OCI-LY3 (cell line): ENCODE results near the gene RXRA.
A peak's percentile ranks its signal among the peaks of the same experiment; 100 is the strongest.

Experiments used
- H2AFZ ChIP-seq: fragments of 200-600, 300-600 bp; shearing (Covaris generic); 2 replicates; pipeline ENCODE4 v1.6.0; 2014; ENCODE audit warnings: antibody characterized with exemption, low read depth, low read length
- H3K27ac ChIP-seq: fragments of 200-600, 300-600 bp; sonication (generic); 2 replicates; pipeline ENCODE4 v1.5.1; 2014; ENCODE audit warnings: mild to moderate bottlenecking, low read length, moderate library complexity, mixed read lengths
- H3K27me3 ChIP-seq: fragments of 200-600, 300-600 bp; sonication (generic); 2 replicates; pipeline ENCODE4 v1.6.1; 2014; ENCODE audit warnings: low read depth, low read length, mixed read lengths
- H3K36me3 ChIP-seq: fragments of 200-600, 300-600 bp; sonication (generic); replicated peaks from 2 replicates; pipeline ENCODE3; 2014; ENCODE audit warnings: low read depth, low read length, mixed read lengths
- H3K4me1 ChIP-seq: fragments of 300-600, 200-600 bp; sonication (generic); 2 replicates; pipeline ENCODE4 v1.6.1; 2014; ENCODE audit warnings: low read length, mixed read lengths
- H3K4me2 ChIP-seq: fragments of 200-600, 300-600 bp; sonication (generic); 2 replicates; pipeline ENCODE4 v1.6.1; 2014; ENCODE audit warnings: low read length, mixed read lengths
- H3K4me3 ChIP-seq: fragments of 300-600, 200-600 bp; sonication (generic); 2 replicates; pipeline ENCODE4 v1.5.1; 2014; ENCODE audit warnings: antibody characterized with exemption, mild to moderate bottlenecking, low read length, moderate library complexity
- H3K79me2 ChIP-seq: fragments of 300-600, 200-600 bp; shearing (Covaris generic); 2 replicates; pipeline ENCODE4 v1.6.1; 2014; ENCODE audit warnings: mild to moderate bottlenecking, low read length, mixed read lengths
- H3K9ac ChIP-seq: fragments of 300-600, 200-600 bp; shearing (Covaris generic); 2 replicates; pipeline ENCODE4 v1.6.0; 2014; ENCODE audit warnings: mild to moderate bottlenecking, low read length, moderate library complexity
- H3K9me3 ChIP-seq: fragments of 200-600, 300-600 bp; shearing (Covaris generic); 2 replicates; pipeline ENCODE4 v1.6.1; 2014; ENCODE audit warnings: low read length, mixed read lengths; ENCODE audit not compliant: insufficient read depth
- H4K20me1 ChIP-seq: fragments of 200-600, 300-600 bp; sonication (generic); 2 replicates; pipeline ENCODE4 v1.6.1; 2016; ENCODE audit warnings: low read length, mixed read lengths; ENCODE audit not compliant: insufficient read depth
- EZH2phosphoT487 ChIP-seq: fragments of 200-600 bp; shearing (Covaris generic); IDR thresholded peaks from 2 replicates; pipeline ENCODE4 v1.6.1; 2018; ENCODE audit warnings: antibody characterized with exemption, mixed run types, low read depth
- TF ChIP-seq, protein P1 (sequence below): fragments of 200-600, 300-600 bp; sonication (generic); IDR thresholded peaks from 2 replicates; pipeline ENCODE4 v1.5.1; 2014; ENCODE audit warnings: antibody characterized with exemption, low read length, low read depth

The RXRA gene

DNA sequence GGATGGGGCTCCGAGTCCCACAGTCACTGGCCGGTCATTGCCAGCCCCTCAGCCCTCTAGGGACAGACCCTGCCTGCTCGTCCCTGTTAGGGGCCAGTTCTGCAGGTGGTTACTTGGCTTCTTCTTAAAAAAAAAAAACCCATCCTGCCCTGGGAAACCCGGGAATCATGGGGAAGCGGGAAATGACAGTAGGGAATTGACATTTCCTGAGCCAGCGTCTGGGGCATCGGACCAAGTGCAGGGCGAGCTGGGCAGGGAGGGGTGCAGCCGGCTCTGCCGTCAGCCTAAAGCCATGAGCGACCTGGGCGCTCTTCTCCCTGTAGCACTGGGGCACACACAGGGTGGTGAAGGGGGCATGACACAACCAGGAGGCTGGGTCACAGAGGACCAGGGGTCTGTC, 66.6 kb downstream of the RXRA start:
- peaks cover 86% of the 10 kb centered on the region for H3K4me1 ChIP-seq
- H3K4me2 ChIP-seq = peak overlapping the region; percentile 96
- peak overlapping the region; percentile 95 for H3K27ac ChIP-seq
- no peak overlapping the region for H2AFZ ChIP-seq
- no peaks in the 10 kb centered on the region for H3K9me3 ChIP-seq
- H4K20me1 ChIP-seq = no peaks in the 10 kb centered on the region
- no peak for TF ChIP-seq EZH2phosphoT487
- TF ChIP-seq, protein P1, sequence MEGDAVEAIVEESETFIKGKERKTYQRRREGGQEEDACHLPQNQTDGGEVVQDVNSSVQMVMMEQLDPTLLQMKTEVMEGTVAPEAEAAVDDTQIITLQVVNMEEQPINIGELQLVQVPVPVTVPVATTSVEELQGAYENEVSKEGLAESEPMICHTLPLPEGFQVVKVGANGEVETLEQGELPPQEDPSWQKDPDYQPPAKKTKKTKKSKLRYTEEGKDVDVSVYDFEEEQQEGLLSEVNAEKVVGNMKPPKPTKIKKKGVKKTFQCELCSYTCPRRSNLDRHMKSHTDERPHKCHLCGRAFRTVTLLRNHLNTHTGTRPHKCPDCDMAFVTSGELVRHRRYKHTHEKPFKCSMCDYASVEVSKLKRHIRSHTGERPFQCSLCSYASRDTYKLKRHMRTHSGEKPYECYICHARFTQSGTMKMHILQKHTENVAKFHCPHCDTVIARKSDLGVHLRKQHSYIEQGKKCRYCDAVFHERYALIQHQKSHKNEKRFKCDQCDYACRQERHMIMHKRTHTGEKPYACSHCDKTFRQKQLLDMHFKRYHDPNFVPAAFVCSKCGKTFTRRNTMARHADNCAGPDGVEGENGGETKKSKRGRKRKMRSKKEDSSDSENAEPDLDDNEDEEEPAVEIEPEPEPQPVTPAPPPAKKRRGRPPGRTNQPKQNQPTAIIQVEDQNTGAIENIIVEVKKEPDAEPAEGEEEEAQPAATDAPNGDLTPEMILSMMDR = no peak
- peak overlapping the region; percentile 97 for H3K9ac ChIP-seq
- peaks cover 8% of the 10 kb centered on the region for H3K36me3 ChIP-seq
- H3K4me3 ChIP-seq = peak overlapping the region; percentile 93
- peaks cover 68% of the 10 kb centered on the region for H3K79me2 ChIP-seq
- no peaks in the 10 kb centered on the region for H3K27me3 ChIP-seq

GRCh38 chr9:134393582-134394280, 67.5 kb downstream of the RXRA start:
- Histone ChIP-seq H4K20me1 (no peaks in the 10 kb centered on the region), H3K9me3 (no peaks in the 10 kb centered on the region), H3K9ac (peak overlapping the region; percentile 97), H3K4me2 (peak overlapping the region; percentile 96), H3K4me3 (peak overlapping the region; percentile 93), H3K4me1 (peaks cover 84% of the 10 kb centered on the region), H2AFZ (no peak overlapping the region), H3K27ac (peak overlapping the region; percentile 95), H3K27me3 (no peaks in the 10 kb centered on the region), H3K79me2 (peaks cover 73% of the 10 kb centered on the region), H3K36me3 (peaks cover 13% of the 10 kb centered on the region)
- TF ChIP-seq EZH2phosphoT487 = no peak
- TF ChIP-seq, protein P1 = no peak

- Histone ChIP-seq H3K27ac (peak overlapping the region; percentile 69; the same call in 1 of the 2 replicates), H2AFZ (no peak overlapping the region), H3K4me3 (no peak overlapping the region), H3K4me2 (peak overlapping the region; percentile 93), H3K79me2 (peaks cover 73% of the 10 kb centered on the region), H3K36me3 (peaks cover 22% of the 10 kb centered on the region), H4K20me1 (peaks cover 13% of the 10 kb centered on the region; the same call in 1 of the 2 replicates), H3K4me1 (peaks cover 71% of the 10 kb centered on the region), H3K9ac (peak overlapping the region; percentile 61; the same call in 1 of the 2 replicates), H3K27me3 (no peaks in the 10 kb centered on the region), H3K9me3 (no peaks in the 10 kb centered on the region)
- TF ChIP-seq, protein P1 = no peak
- no peak for TF ChIP-seq EZH2phosphoT487
Measured at GRCh38 chr9:134395002-134395517, 68.8 kb downstream of the RXRA start.

DNA sequence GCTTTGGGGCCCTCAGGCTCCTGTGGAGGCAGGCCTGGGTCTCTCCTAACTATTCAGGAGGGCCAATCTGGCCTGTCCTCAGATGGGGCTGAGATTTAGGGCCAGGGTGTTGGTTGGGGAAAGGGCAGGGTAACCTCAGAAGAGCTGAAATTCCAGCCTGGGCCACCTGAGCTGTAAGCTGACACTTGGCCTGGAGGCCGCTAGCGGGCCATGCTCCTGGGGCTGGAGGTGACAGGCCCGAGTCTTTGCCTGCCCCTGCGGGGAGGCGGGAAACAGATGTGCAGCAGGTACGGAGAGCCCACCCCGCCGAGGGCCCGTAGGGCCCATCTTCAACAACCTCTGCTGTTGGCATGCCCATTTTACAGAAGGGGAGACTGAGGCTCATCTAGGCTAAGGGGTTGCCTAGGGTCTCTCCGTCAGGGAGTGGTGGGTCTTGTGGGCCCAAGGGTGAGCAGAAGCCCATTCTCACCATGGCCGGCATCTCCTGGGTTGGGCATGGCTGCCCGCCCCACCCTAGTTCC, 69.5 kb downstream of the RXRA start:
- H3K9me3 ChIP-seq = no peaks in the 10 kb centered on the region
- H2AFZ ChIP-seq = no peak overlapping the region
- TF ChIP-seq, protein P1 = no peak
- no peak for TF ChIP-seq EZH2phosphoT487
- peaks cover 64% of the 10 kb centered on the region for H3K4me1 ChIP-seq
- H3K27ac ChIP-seq = peak overlapping the region; percentile 69
- H3K79me2 ChIP-seq = peaks cover 73% of the 10 kb centered on the region
- H4K20me1 ChIP-seq = peaks cover 20% of the 10 kb centered on the region
- H3K4me2 ChIP-seq = peak overlapping the region; percentile 93
- peak overlapping the region; percentile 72 for H3K4me3 ChIP-seq
- peaks cover 22% of the 10 kb centered on the region for H3K36me3 ChIP-seq
- peak overlapping the region; percentile 61; the same call in 1 of the 2 replicates for H3K9ac ChIP-seq
- no peaks in the 10 kb centered on the region for H3K27me3 ChIP-seq
